GM12891 (cell line): Measurements from ENCODE around the gene KCNQ2.

Experiments used
- POLR2A ChIP-seq: IDR thresholded peaks from 2 replicates; pipeline ENCODE4 v1.6.1; 2011; ENCODE audit warnings: low read depth, low read length, control low read depth
- POLR2AphosphoS5 ChIP-seq: IDR thresholded peaks from 2 replicates; pipeline ENCODE4 v1.6.1; 2011; ENCODE audit warnings: low read depth, low read length, control low read depth
- POU2F2 ChIP-seq: IDR thresholded peaks from 2 replicates; pipeline ENCODE4 v1.6.1; 2011; ENCODE audit warnings: low read depth, mild to moderate bottlenecking, control low read depth, low read length, moderate library complexity
- SPI1 ChIP-seq: IDR thresholded peaks from 2 replicates; pipeline ENCODE4 v1.6.1; 2011; ENCODE audit warnings: low read depth, low read length, control low read depth
- TAF1 ChIP-seq: IDR thresholded peaks from 2 replicates; pipeline ENCODE4 v1.6.1; 2011; ENCODE audit warnings: low read depth, low read length, control low read depth

GRCh38 chr20:63470410-63470809 is 2.0 kb downstream of the KCNQ2 start:
- TF ChIP-seq POLR2A (no peak), POLR2AphosphoS5 (no peak), TAF1 (no peak), SPI1 (no peak), POU2F2 (no peak)
